ENCODE data around the gene UBXN2A.
A peak's percentile ranks its signal among the peaks of the same experiment; 100 is the strongest.

UBXN2A gene, protein sequence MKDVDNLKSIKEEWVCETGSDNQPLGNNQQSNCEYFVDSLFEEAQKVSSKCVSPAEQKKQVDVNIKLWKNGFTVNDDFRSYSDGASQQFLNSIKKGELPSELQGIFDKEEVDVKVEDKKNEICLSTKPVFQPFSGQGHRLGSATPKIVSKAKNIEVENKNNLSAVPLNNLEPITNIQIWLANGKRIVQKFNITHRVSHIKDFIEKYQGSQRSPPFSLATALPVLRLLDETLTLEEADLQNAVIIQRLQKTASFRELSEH

DNA sequence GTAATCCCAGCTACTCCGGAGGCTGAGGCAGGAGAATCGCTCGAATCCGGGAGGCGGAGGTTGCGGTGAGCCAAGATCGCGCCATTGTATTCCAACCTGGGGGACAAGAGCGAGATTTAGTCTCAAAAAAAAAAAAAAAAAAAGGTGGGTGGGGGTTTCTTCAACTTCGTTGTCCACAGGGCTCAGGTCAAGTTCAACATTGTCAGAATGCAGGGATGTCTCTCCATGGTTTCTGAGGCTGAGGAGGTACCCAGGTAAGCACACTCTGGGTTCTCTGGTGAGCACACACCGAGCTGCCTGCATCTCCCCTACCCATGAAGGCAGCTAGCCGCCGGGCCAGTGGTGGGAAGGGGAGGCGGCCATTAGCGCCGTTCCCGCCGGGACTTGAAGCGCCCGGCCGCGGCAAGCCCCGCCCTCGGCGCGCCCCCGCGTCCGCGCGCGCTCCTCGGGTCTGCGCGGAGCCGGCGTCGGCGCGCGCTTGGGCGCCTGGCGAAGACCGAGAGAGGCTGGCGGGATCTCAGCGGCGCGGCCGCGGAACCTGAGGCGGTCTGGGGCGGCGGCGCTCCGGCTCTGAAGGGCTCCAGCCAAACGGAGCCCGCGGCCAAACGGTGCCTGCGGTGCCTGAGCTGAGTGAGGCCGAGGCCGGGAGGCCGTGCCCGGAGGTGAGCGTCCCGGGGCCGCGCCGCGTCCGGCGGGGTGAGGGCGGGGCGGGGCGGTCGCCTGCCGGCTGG lies at the start of gene UBXN2A:
UBXN2A (plus strand) TSS at position 477 of the 731 bp plus-strand sequence. CDS start 17,852 bp downstream, outside the sequence.
- H3K36me3 Mint-ChIP-seq: peaks cover 6% of the 10 kb centered on the region
- H3K4me1 Mint-ChIP-seq: peaks cover 36% of the 10 kb centered on the region
- H3K27ac Mint-ChIP-seq: peak within 1 kb of the TSS; percentile 94
- DNase-seq (ENCODE audit: low spot score in 2 of 2) (peak; percentile 74 to 89), ATAC-seq (peak; percentile 93)
- peak within 1 kb of the TSS; percentile 86 for H3K4me3 Mint-ChIP-seq
- no peaks in the 10 kb centered on the region for H3K9me3 Mint-ChIP-seq

DNA sequence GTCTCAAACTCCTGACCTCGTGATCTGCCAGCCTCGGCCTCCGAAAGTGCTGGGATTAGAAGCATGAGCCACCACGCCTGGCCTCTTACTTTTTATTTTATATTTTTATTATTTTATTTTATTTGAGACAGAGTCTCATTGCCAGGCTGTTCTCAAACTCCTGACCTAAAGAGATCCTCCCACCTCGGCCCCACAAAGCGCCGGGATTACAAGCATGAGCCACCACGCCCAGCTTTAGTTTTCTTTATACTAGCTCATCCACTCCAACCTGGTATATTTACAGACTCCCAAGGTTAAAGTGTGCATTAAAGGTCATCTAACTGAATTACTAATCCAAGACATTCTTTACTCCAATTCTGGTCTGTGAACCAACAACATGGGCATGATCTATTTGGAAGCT lies 40.1 kb upstream of the UBXN2A start:
- Mint-ChIP-seq H3K9me3 (no peaks in the 10 kb centered on the region), H3K27ac (no peak overlapping the region), H3K4me1 (peaks cover 18% of the 10 kb centered on the region), H3K36me3 (no peaks in the 10 kb centered on the region), H3K4me3 (no peak overlapping the region)
- DNase-seq (ENCODE audit: low spot score in 2 of 2) (no peak), ATAC-seq (no peak)

DNA sequence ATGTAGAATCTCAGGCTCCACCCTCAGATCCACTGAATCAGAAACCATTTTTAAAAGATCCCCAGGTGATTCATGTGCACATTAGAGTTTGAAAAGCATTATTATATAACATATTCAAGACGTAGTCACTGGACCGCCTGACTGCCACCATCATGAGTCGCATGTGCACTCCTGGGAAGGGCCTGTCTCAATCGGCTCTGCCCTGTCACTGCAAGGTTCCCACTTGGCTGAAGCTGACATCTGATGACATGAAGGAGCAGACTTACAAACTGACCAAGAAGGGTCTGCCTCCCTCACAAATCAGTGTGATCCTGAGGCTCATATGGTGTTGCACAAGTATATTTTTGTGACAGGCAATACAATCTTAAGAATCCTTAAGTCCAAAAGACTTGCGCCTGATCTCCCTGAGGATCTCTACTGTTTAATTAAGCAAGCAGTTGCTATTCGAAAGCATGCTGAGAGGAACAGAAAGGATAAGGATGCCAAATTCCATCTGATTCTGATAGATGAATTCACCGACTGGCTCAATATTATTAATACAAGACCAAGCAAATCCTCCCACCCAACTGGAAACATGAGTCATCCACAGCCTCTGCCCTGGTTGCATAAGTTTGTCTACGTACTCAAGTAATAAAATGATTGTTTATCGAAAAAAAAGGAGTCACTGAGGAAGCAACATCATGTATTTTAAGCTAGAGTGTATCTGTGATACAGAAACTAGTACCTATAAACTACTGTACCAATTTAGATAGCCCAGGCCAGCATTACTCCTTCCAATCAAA lies 39.5 kb upstream of the UBXN2A start:
- Mint-ChIP-seq H3K9me3 (no peaks in the 10 kb centered on the region), H3K36me3 (no peaks in the 10 kb centered on the region), H3K4me1 (peaks cover 24% of the 10 kb centered on the region), H3K27ac (peak overlapping the region; percentile 43), H3K4me3 (no peak overlapping the region)
- ATAC-seq (peak; percentile 60), DNase-seq (ENCODE audit: low spot score in 2 of 2) (no peak)

DNA sequence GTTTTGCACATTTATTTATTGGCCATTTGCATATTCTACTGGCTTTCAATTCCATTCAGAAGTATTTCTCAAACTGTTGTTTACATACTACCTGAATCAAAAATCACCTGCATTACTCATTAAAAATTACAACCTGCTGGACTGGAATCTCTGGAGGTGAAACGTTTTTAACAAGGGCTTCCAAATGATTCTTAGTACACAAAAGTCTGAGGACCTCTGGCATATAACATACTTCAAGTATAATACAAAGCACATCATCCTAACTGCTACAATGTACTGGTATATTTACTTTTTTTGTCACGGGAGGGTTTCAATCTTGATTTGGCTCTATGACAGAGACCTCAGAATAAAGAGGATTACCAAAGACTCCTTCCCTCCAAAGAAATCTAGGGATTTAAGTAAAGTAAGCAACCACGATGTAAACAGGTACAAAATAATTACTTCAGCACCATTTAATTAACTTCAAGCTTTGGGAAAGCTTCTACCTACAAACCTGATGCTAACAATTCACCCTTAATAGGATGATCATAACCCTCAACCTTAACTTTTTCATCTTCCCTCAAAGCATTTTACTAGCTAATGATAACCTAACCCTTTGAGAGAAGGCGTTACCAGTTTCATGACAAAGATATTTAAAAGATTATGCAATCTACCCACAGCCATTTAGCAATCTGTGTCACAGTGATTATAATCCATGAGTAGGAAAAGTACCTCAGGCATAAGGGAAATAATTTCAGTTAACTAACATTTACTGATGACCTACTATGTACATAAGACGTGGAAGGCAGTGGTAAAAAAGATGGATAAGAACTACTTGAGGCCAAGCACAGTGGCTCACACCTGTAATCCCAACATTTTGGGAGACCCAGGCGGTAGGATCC lies 38.1 kb upstream of the UBXN2A start:
- no peak overlapping the region for H3K27ac Mint-ChIP-seq
- H3K4me1 Mint-ChIP-seq: peaks cover 24% of the 10 kb centered on the region
- ATAC-seq (no peak), DNase-seq (ENCODE audit: low spot score in 2 of 2) (no peak)
- H3K9me3 Mint-ChIP-seq: no peaks in the 10 kb centered on the region
- H3K4me3 Mint-ChIP-seq: no peak overlapping the region
- H3K36me3 Mint-ChIP-seq: no peaks in the 10 kb centered on the region

DNA sequence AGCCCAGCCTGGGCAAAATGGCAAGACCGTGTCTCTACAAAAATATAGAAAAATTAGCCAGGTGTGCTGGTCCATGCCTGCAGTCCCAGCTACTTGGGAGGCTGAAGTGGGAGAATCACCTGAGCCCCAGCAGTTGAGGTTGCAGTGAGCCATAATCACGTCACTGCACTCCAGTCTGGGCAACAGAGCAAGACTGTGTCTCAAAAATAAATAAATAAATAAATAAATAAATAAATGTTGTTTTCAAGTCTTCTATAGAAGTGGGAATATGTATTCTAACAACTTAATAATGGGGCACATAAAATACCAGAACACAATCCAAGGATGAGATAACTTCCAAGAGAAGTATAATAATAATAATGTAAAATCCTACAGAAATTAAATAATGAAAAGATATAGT lies 37.2 kb upstream of the UBXN2A start:
- H3K27ac Mint-ChIP-seq: no peak overlapping the region
- H3K4me1 Mint-ChIP-seq: peaks cover 24% of the 10 kb centered on the region
- H3K9me3 Mint-ChIP-seq: no peaks in the 10 kb centered on the region

DNA sequence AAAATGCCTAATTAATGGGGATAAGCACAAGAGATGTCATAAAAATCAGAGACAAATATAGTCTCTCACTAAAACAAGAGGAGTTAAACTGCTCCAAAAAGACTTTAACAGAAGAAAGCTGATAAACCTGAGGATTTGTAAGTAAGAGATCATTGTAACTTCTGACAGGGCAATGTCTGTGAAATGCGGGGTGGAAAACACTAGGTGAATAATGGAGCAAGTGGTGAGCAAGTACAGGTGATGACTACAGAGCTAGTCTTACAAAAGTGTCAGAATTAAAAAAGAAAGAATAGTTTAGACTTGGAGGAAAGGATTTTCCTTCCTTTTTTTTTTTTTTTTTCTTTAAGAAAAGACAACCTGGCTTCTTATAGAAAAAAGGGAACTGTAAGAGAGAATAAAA lies 36.0 kb upstream of the UBXN2A start:
- Mint-ChIP-seq H3K36me3 (no peaks in the 10 kb centered on the region), H3K4me1 (peaks cover 24% of the 10 kb centered on the region), H3K4me3 (no peak overlapping the region), H3K9me3 (no peaks in the 10 kb centered on the region), H3K27ac (no peak overlapping the region)
- no peak for DNase-seq (ENCODE audit: low spot score in 2 of 2)
- ATAC-seq: no peak

More for the DNA sequence above, 37.2 kb upstream of the UBXN2A start:
- no peak for DNase-seq (ENCODE audit: low spot score in 2 of 2)
- no peak overlapping the region for H3K4me3 Mint-ChIP-seq
- ATAC-seq: no peak
- no peaks in the 10 kb centered on the region for H3K36me3 Mint-ChIP-seq

DNA sequence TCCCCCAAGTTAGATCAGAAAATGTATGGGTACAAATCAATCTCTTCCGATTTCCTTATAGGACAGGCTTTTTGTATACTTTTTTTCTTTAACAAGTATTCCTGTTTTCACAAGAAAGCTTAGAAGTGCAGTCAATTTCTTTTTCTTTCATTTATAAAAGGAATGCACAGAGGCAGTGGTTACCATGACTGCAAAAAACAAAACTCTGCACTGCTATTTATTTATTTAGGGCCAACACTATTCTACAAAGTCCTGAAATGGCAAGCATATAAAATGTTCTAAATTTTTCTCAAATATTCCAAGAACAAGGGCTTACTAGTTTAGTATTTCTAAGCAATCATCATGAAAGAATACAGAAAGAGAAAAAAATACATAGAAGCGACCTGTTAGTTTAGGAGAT lies 35.6 kb upstream of the UBXN2A start:
- ATAC-seq (no peak), DNase-seq (ENCODE audit: low spot score in 2 of 2) (no peak)
- H3K27ac Mint-ChIP-seq: no peak overlapping the region

DNA sequence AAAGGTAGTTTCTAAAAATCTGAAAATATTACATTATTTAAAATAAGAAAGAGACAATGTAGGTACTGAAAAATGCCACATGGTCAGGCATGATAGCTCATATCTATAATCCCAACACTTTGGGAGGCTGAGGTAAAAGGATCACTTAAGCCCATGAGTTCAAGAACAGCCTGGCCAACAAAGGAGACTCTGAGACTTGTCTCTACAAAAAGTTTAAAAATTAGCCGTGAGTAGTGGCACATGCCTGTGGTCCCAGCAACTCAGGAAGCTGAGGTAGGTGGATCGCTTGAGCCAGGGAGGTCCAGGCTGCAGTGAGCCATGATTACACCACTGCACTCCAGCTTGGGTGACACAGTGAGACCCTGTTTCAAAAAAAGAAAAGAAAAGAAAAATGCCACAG lies 35.1 kb upstream of the UBXN2A start:
- Mint-ChIP-seq H3K9me3 (no peaks in the 10 kb centered on the region), H3K4me3 (no peak overlapping the region), H3K27ac (no peak overlapping the region), H3K4me1 (peaks cover 24% of the 10 kb centered on the region), H3K36me3 (no peaks in the 10 kb centered on the region)
- ATAC-seq (no peak), DNase-seq (ENCODE audit: low spot score in 2 of 2) (no peak)

More for the DNA sequence above, 35.6 kb upstream of the UBXN2A start:
- Mint-ChIP-seq H3K4me1 (peaks cover 24% of the 10 kb centered on the region), H3K36me3 (no peaks in the 10 kb centered on the region), H3K4me3 (no peak overlapping the region), H3K9me3 (no peaks in the 10 kb centered on the region)

DNA sequence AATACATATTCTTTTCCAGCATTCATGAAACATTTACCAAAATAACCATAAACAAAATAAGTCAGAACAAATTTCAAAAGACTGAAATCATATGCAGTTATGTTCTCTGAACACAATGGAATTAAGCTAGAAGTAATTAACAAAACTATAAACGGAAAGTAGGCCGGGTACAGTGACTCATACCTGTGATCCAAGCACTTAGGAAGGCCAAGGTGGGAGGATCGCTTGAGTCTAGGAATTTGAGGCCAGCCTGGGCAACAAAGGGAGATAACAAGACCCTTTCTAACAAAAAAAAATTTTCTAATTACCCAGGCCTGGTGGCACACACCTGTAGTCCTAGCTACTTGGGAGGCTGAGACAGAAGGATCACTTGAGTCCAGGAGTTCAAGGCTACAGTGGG lies 28.2 kb upstream of the UBXN2A start:
- no peak overlapping the region for H3K4me3 Mint-ChIP-seq
- peak overlapping the region; percentile 63 for H3K27ac Mint-ChIP-seq
- DNase-seq (ENCODE audit: low spot score in 2 of 2) (no peak), ATAC-seq (no peak)
- no peaks in the 10 kb centered on the region for H3K36me3 Mint-ChIP-seq
- H3K4me1 Mint-ChIP-seq: peaks cover 19% of the 10 kb centered on the region
- H3K9me3 Mint-ChIP-seq: no peaks in the 10 kb centered on the region

DNA sequence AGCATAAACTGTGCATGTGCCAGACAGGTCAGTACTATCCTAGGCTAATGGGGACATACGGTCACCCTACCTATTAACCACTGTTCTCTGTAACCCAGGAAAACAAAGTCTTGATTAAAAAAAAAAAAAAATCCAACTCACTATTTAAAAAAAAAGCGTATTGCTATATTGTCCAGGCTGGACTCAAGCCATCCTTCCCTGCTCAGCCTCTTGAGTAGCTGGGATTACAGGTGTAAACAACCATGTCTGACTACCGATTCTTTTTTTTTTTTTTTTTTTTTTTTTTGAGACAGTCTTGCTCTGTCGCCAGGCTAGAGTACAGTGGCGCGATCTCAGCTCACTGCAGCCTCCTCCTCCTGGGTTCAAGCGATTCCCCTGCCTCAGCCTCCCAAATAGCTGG lies 24.9 kb upstream of the UBXN2A start:
- Mint-ChIP-seq H3K4me3 (no peak overlapping the region), H3K27ac (no peak overlapping the region), H3K4me1 (peaks cover 38% of the 10 kb centered on the region), H3K36me3 (no peaks in the 10 kb centered on the region), H3K9me3 (no peaks in the 10 kb centered on the region)
- DNase-seq (ENCODE audit: low spot score in 2 of 2): no peak
- no peak for ATAC-seq

DNA sequence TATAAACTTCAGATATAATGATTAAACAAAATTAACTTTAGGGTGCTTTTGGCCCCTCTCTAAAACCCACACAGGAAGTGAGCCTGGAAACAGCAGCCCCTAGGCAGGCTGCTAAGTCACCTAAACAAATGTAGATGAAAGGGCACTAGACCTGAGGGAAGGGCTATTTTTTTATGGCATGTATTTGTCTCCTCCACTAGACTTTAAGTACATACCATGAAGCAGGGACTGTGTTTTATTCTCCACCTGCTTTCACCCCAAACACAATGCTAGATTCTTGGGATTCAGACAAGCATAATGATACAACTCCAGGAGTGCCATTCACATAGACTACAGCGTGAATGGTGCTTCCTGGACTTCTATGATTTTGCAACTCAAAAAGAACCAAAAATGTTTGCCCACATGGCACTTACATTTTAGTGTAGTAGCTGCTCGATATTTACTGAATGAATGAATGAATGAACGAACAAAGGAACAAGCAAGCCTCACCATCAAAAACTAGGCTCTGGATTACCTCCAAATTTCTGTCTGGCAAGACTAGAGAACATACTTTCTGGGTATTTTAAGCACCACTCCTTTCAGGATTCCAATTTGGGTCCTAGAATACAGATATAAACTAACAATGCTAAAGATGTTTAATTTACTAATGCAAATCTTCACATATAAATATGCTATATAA lies 23.4 kb upstream of the UBXN2A start:
- peak overlapping the region; percentile 18 for H3K27ac Mint-ChIP-seq
- H3K36me3 Mint-ChIP-seq: no peaks in the 10 kb centered on the region
- no peak overlapping the region for H3K4me3 Mint-ChIP-seq
- ATAC-seq (peak; percentile 67), DNase-seq (ENCODE audit: low spot score in 2 of 2) (no peak)
- no peaks in the 10 kb centered on the region for H3K9me3 Mint-ChIP-seq
- H3K4me1 Mint-ChIP-seq: peaks cover 38% of the 10 kb centered on the region

DNA sequence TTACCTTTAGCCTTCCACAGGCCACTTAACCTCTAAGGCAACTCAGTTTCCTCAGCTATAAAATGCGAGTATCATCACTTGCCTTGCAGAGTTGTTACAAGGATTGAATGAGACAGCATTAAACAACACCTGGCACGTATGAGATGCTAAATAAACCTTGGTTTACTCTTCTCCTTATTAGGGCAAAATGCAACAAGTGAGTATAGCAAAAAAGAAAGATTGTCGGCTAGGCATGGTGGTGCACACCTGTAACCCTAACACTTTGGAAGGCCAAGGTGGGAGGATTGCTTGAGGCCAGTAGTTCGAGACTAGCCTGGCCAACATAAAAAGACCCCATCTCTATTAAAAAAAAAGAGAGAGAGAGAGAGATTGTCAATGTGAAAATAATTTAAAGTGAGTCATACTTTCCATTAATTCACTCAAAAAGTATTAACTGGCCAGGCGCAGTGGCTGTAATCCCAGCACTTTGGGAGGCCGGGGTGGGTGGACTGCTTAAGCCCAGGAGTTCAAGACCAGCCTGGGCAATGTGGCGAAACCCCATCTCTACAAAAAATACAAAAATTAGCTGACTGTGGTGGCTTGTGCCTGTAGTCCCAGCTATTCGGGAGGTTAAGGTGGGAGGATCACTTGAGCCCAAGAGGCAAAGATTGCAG lies 21.3 kb upstream of the UBXN2A start:
- Mint-ChIP-seq H3K36me3 (no peaks in the 10 kb centered on the region), H3K4me3 (no peak overlapping the region), H3K9me3 (no peaks in the 10 kb centered on the region), H3K27ac (peak overlapping the region; percentile 83), H3K4me1 (peaks cover 46% of the 10 kb centered on the region)
- DNase-seq (ENCODE audit: low spot score in 2 of 2) (no peak), ATAC-seq (no peak)

DNA sequence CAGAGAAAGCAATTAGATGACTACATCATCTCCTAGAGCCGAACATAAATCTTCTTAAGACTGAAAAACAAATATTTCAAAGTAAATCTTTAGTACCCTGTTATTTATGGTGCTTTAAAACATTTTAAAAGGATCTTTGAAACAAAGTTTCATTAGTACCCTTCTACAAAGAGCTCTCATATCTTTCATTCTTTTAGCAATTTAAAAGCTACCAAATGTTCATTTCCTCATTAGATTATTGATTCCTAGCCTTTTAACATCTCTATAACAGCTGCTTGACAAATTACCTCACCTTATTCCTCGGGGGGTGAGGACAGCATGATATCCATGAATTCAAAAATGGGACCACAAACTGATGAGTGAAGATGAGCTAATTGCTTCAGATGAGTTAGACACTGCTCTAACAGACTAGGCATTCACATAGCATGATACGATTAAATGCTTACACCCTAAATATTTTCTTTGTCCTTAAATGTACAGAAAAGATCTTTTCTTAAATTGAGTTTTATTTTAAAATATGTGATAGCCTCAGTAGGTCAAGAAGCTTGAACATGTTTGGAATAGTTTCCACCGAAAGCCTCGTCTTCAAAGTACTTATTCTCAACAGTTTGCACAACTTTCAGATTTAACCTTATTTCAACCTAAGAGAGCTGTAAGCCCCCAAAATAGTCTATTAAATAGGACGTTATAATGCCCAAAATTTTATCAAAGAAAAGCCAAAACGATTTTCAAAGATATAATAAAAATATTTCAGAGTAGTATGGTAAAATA lies 15.5 kb upstream of the UBXN2A start:
- H3K27ac Mint-ChIP-seq: no peak overlapping the region
- H3K4me1 Mint-ChIP-seq: peaks cover 45% of the 10 kb centered on the region
- no peaks in the 10 kb centered on the region for H3K9me3 Mint-ChIP-seq
- peak overlapping the region; percentile 96 for H3K4me3 Mint-ChIP-seq
- no peak for ATAC-seq
- peaks cover 13% of the 10 kb centered on the region for H3K36me3 Mint-ChIP-seq
- DNase-seq (ENCODE audit: low spot score in 2 of 2): no peak
